C4-2B (cell line): ENCODE results near the gene GNAT1.

ENCODE experiments used
- ZFX ChIP-seq: fragments of 450-650 bp; IDR thresholded peaks from 2 replicates; pipeline ENCODE4 v1.6.1; 2017
- TF ChIP-seq, protein P1 (sequence below): fragments of 450-650 bp; conservative IDR thresholded peaks from 2 replicates; pipeline ENCODE4 v1.5.1; 2017; ENCODE audit warnings: mild to moderate bottlenecking

DNA sequence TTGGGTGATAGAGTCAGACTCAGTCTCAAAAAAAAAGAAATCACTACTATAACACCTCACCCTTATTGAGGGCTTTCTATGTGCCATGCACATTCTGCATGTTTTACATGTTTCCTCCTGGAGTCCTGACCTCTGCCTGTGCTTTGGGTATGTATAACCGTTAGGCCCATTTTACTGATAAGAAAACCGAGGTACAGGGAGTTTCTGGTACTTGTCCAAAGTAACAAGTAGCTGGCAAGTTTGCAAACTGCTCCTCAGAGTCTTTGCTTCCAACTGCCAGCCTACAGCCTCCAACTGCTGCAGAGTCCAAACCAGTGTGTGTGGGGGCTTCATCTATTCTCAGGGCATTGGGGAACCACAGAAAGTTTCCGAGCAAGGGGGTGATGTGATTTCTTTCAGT lies 40.9 kb downstream of the GNAT1 start:
- TF ChIP-seq, protein P1, sequence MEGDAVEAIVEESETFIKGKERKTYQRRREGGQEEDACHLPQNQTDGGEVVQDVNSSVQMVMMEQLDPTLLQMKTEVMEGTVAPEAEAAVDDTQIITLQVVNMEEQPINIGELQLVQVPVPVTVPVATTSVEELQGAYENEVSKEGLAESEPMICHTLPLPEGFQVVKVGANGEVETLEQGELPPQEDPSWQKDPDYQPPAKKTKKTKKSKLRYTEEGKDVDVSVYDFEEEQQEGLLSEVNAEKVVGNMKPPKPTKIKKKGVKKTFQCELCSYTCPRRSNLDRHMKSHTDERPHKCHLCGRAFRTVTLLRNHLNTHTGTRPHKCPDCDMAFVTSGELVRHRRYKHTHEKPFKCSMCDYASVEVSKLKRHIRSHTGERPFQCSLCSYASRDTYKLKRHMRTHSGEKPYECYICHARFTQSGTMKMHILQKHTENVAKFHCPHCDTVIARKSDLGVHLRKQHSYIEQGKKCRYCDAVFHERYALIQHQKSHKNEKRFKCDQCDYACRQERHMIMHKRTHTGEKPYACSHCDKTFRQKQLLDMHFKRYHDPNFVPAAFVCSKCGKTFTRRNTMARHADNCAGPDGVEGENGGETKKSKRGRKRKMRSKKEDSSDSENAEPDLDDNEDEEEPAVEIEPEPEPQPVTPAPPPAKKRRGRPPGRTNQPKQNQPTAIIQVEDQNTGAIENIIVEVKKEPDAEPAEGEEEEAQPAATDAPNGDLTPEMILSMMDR = no peak
- TF ChIP-seq ZFX = no peak
